RWPE2 (cell line): ENCODE results near the gene SOX12.
A peak's percentile ranks its signal among the peaks of the same experiment; 100 is the strongest.

Experiments used
- ATAC-seq: fragments of 200-7000 bp; cut with Tn5 transposase; 3 replicates; pipeline ENCODE4 v1.9.1; 2021; ENCODE audit warnings: low read depth
- DNase-seq: peaks from one replicate; pipeline ENCODE4 v3.0.0-alpha.2; 2020; ENCODE audit warnings: low spot score
- H3K27ac ChIP-seq: fragments of 450-650 bp; 2 replicates; pipeline ENCODE4 v1.5.1; 2017; ENCODE audit warnings: mild to moderate bottlenecking; ENCODE audit not compliant: poor library complexity, severe bottlenecking
- H3K27me3 ChIP-seq: fragments of 250-450 bp; sonication (Bioruptor Pico); 2 replicates; pipeline ENCODE4 v1.5.1; 2021; ENCODE audit warnings: mild to moderate bottlenecking, moderate library complexity; ENCODE audit not compliant: insufficient read depth, poor library complexity, severe bottlenecking
- H3K36me3 ChIP-seq: fragments of 250-450 bp; sonication (Bioruptor Pico); 2 replicates; pipeline ENCODE4 v1.5.1; 2020; ENCODE audit warnings: low read depth, mild to moderate bottlenecking, moderate library complexity
- H3K4me1 ChIP-seq: fragments of 250-450 bp; sonication (Bioruptor Pico); 2 replicates; pipeline ENCODE4 v1.5.1; 2021; ENCODE audit warnings: mild to moderate bottlenecking, moderate library complexity; ENCODE audit not compliant: insufficient read depth, poor library complexity, severe bottlenecking
- H3K4me3 ChIP-seq: fragments of 250-450 bp; sonication (Bioruptor Pico); 2 replicates; pipeline ENCODE4 v1.5.1; 2021; ENCODE audit warnings: mild to moderate bottlenecking, moderate library complexity; ENCODE audit not compliant: severe bottlenecking
- H3K9me3 ChIP-seq: fragments of 250-450 bp; sonication (Bioruptor Pico); 2 replicates; pipeline ENCODE4 v1.5.1; 2021; ENCODE audit warnings: mild to moderate bottlenecking, moderate library complexity; ENCODE audit not compliant: severe bottlenecking
- TF ChIP-seq, protein P1 (sequence below): fragments of 450-650 bp; IDR thresholded peaks from one replicate; pipeline ENCODE4 v1.5.1; 2017; ENCODE audit warnings: mild to moderate bottlenecking, moderate library complexity; ENCODE audit not compliant: poor library complexity, severe bottlenecking

The SOX12 gene

DNA sequence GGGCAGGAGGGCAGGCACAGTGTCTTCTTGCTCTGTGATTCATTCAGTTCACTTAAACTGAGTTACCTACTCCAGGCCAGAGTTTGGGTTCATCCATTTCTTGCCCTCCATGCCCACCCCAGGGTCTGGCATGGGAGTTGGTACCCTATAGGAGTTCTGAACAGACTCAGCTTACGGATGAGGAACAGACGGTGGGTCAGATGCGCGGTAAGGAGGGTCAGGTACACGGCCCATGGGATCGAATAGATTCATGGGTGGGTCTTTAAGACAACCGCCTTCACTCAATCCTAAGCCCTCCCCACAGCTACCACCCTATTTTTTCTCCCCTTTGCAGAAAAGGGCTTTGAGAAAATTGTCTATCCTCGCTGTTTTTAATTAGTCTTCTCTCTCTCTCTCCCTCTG lies 42.1 kb downstream of the SOX12 start:
- TF ChIP-seq, protein P1, sequence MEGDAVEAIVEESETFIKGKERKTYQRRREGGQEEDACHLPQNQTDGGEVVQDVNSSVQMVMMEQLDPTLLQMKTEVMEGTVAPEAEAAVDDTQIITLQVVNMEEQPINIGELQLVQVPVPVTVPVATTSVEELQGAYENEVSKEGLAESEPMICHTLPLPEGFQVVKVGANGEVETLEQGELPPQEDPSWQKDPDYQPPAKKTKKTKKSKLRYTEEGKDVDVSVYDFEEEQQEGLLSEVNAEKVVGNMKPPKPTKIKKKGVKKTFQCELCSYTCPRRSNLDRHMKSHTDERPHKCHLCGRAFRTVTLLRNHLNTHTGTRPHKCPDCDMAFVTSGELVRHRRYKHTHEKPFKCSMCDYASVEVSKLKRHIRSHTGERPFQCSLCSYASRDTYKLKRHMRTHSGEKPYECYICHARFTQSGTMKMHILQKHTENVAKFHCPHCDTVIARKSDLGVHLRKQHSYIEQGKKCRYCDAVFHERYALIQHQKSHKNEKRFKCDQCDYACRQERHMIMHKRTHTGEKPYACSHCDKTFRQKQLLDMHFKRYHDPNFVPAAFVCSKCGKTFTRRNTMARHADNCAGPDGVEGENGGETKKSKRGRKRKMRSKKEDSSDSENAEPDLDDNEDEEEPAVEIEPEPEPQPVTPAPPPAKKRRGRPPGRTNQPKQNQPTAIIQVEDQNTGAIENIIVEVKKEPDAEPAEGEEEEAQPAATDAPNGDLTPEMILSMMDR: no peak
- Histone ChIP-seq H3K27me3 (no peaks in the 10 kb centered on the region), H3K36me3 (no peaks in the 10 kb centered on the region), H3K27ac (peak overlapping the region; percentile 83), H3K9me3 (no peaks in the 10 kb centered on the region), H3K4me3 (no peak overlapping the region), H3K4me1 (peaks cover 77% of the 10 kb centered on the region)
- ATAC-seq: no peak
- no peak for DNase-seq

DNA sequence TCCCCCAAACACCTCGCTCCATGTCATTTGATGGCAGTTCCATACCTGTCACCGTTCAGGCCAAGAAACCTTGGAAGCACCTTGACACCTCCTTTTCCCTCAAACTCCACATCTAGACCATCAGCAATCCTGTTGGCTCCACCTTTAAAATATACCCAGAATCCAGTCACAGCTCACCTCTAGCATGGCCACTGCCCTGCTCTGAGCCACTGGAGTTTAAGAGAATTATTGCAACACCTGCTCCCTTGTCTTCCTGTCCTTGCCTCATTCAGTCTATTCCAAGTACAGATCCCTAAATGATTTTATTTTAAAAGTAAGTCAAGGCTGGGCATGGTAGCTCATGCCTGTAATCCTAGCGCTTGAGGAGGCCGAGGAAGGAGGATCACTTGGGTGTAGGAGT lies 43.6 kb downstream of the SOX12 start:
- peaks cover 80% of the 10 kb centered on the region for H3K4me1 ChIP-seq
- H3K27me3 ChIP-seq: no peaks in the 10 kb centered on the region
- TF ChIP-seq, protein P1: no peak
- H3K27ac ChIP-seq: peak overlapping the region; percentile 91
- no peak for ATAC-seq
- DNase-seq: no peak
- H3K9me3 ChIP-seq: no peaks in the 10 kb centered on the region
- no peak overlapping the region for H3K4me3 ChIP-seq
- H3K36me3 ChIP-seq: no peaks in the 10 kb centered on the region

DNA sequence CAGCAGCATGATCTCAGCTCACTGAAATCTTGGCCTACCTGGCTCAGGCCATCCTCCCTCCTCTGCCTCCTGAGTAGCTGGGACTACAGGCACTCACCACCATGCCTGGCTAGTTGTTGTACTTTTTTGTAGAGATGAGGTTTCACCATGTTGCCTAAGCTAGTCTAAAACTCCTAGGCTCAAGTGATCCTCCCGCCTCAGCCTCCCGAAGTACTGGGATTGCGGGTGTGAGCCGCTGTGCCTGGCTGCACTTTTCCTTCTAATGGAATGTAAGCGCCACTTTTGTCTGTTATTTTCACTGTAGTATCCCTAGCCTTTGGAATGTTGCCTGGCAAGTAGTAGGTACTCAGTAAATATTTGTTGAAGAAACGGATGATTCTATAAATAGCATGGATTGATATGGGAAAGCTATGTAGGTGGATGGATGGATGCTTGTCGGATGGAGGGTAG lies 44.8 kb downstream of the SOX12 start:
- Histone ChIP-seq H3K36me3 (no peaks in the 10 kb centered on the region), H3K9me3 (no peaks in the 10 kb centered on the region), H3K4me3 (no peak overlapping the region), H3K27ac (peak overlapping the region; percentile 91), H3K27me3 (no peaks in the 10 kb centered on the region), H3K4me1 (peaks cover 70% of the 10 kb centered on the region)
- ATAC-seq (peak; percentile 17; the same call in 2 of the 3 replicates), DNase-seq (no peak)
- TF ChIP-seq, protein P1: no peak

DNA sequence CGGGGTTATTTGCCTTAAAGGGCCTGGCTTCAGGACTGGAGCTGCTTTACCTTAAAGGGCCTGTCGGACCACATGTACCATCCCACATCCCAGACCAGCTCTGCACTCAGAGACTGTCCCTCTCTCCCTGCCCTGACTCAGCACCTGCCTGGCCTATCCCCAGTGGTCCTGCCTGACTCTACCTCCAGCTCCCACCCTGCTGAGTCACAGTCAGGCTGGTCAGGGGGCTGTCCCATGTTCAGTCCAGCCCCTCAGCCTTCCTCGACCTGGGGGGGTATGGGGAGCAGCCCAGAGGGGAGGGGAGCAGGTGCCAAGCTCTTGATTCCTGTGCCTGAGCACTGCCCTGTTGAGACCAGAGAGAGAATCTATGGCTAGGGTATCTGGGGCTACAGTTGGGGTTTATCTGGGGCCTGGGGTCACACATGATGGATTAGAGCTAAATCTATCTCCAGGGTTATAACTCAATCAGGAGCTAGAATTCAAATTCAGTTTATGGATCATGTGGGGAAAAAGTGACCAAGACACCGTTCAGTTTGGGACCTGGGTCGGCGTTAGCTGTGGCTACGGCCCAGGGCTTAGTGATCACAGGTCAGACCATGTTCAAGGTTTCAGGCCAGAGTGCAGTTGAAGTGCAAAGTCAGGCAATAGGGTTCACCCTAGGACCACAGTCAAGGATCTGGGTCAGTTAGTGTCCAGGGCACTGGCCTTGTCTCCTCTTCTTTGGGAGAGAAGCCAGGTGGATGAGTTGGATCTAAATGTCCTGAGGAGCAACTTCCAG lies 45.8 kb downstream of the SOX12 start:
- Histone ChIP-seq H3K27ac (peak overlapping the region; percentile 91), H3K36me3 (no peaks in the 10 kb centered on the region), H3K9me3 (no peaks in the 10 kb centered on the region), H3K4me3 (no peak overlapping the region), H3K4me1 (peaks cover 60% of the 10 kb centered on the region), H3K27me3 (no peaks in the 10 kb centered on the region)
- no peak for ATAC-seq
- TF ChIP-seq, protein P1: no peak
- no peak for DNase-seq
